ENCODE results near the gene CORO6.

The CORO6 gene

DNA sequence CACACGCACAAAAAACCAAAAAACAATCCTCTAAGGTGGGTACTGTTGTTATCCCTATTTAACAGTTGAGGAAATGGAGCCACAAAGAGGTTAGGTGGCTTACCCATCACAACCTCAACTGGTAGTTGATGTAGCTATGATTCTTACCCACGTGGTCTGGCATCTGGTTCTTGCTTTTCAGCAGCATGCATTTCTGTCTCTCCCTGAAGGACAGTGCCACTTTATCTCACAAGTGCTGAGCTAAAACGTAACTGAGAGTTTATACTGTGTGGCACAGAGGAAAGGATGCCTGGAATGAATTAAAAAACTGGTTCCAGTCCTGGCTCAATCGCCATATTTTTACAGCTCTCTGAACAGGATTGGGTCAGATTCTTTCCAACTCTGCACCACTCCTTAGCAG, 1.9 kb upstream of the CORO6 start:
- TF ChIP-seq, protein P1, sequence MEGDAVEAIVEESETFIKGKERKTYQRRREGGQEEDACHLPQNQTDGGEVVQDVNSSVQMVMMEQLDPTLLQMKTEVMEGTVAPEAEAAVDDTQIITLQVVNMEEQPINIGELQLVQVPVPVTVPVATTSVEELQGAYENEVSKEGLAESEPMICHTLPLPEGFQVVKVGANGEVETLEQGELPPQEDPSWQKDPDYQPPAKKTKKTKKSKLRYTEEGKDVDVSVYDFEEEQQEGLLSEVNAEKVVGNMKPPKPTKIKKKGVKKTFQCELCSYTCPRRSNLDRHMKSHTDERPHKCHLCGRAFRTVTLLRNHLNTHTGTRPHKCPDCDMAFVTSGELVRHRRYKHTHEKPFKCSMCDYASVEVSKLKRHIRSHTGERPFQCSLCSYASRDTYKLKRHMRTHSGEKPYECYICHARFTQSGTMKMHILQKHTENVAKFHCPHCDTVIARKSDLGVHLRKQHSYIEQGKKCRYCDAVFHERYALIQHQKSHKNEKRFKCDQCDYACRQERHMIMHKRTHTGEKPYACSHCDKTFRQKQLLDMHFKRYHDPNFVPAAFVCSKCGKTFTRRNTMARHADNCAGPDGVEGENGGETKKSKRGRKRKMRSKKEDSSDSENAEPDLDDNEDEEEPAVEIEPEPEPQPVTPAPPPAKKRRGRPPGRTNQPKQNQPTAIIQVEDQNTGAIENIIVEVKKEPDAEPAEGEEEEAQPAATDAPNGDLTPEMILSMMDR (IDR thresholded peaks at IDR 0.05; ENCODE audit: low read depth, low read length, missing control alignments), result no peak
- DNase-seq (ENCODE audit: low read depth), result no peak
- H3K4me3 ChIP-seq (ENCODE audit: low read depth, low read length), result no peak overlapping the region

DNA sequence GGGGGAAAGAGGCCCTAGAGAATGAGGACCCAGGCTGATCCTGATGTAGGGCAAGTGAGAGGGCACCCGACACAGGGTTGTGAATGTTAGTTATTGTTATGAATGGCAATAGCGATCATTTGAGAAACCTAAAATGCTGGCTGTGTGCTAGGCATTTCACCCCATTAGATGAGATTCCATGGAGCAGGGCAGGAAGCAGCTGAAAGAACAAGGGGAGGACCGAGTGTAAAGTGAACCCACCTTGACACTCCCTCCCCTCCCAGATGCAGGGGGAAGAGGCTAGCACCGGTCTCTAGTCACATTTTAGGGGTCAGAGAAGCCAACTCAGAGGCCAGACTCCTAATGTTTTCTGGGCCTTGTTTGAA, 553 bp upstream of the CORO6 start:
- TF ChIP-seq, protein P1 (IDR thresholded peaks at IDR 0.05; ENCODE audit: low read depth, low read length, missing control alignments), result no peak
- no peak for DNase-seq (ENCODE audit: low read depth)
- H3K4me3 ChIP-seq (ENCODE audit: low read depth, low read length), result peak overlapping the region; percentile 69

DNA sequence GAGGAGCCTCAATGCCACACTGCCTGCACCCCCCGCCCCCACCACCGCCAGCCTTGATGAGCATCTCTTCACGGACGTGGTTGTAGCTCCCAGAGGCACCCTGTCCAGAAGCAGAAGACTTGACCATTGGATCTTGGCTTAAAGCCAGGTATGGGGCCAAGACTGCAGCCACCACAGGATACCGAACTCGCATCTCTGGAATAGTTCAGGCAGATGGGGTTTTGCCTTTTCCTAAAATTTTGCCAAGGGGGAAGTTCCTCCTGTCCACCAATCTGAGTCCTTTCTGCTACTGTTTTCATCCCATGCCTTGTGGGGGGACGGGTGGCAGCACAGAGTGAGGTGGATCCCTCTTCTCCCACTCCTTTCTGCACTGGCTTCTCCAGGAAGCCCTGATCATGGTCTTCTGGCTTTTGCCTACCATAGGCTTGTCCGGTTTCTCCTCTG, 939 bp downstream of the CORO6 start:
- H3K4me3 ChIP-seq (ENCODE audit: low read depth, low read length), result peak overlapping the region; percentile 69
- DNase-seq (ENCODE audit: low read depth), result no peak
- TF ChIP-seq, protein P1 (IDR thresholded peaks at IDR 0.05; ENCODE audit: low read depth, low read length, missing control alignments), result no peak

DNA sequence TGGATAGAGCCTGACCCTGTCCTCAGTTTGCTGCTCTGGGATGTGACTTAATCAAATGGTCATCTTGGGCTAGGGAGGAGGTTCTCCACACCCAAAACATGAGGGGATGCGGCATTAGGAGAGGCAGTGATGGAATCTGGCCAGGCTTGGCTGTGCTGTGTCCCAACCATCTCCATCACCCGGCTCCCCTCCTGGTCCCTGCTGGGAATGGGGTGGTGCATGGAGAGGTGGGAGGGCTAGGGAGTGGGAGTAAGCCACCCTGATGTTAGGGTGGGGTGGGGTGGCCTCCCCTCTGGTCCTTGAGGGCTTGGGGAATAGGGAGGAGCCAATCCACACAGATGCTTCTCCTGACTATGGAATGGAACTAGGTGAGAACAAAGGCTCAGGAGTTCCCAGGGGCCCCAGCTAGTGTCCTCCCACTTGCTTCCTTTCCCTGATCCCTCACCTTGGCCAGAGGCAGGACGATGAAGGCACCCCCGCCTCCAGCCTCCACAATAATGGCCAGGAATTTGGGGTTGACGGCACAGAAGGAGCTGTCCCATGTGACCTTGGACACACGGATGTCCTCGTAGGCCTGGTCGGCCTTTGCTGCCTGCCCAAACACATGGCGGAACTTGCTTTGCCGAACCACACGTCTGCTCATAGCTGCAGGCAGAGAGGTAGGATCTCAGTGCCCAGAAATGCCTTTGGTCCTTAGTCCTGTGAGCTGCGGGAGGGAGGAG, 1.8 kb downstream of the CORO6 start:
- DNase-seq (ENCODE audit: low read depth), result no peak
- TF ChIP-seq, protein P1 (IDR thresholded peaks at IDR 0.05; ENCODE audit: low read depth, low read length, missing control alignments), result no peak
- no peak overlapping the region for H3K4me3 ChIP-seq (ENCODE audit: low read depth, low read length)

DNA sequence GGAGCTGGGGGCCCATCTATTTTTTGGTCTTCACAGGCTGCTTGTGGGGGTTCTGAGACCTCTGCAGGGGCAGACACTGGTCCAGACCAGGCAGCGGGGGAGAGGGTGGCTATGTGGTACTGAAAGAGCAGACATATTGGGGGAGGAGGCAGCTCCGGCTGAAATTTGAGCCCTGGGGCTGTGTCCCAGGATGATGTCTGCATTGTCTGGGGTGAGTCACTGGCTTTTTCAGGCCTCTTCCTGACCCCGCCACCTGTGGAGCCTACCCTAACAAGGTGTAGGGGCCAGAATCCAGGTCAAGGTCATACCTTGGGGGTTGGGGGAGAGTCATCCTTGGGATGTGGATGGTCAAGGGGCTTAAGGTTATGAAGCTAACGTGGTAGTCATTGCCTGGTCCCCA, 2.4 kb downstream of the CORO6 start:
- H3K4me3 ChIP-seq (ENCODE audit: low read depth, low read length), result no peak overlapping the region
- TF ChIP-seq, protein P1 (IDR thresholded peaks at IDR 0.05; ENCODE audit: low read depth, low read length, missing control alignments), result no peak
- no peak for DNase-seq (ENCODE audit: low read depth)

DNA sequence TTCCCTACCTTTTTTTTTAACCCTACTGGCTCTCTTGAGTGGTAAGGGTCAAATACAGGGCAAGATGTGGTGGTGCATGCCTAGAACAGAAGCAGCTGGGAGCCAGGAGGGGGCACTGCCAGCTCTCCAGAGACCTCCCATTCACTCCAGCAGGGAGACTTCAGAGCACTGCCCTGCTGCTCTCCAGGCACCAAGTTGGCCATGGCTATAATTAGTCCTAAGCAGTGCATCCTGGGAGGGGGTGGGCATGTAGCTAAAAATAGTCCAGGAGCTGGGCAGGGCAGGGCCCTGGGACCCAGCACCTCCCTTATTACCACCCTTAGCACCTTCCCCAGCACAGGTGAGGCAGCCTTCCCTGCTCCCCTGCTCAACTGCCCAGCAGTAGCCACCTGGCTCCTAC, 3.5 kb downstream of the CORO6 start:
- no peak overlapping the region for H3K4me3 ChIP-seq (ENCODE audit: low read depth, low read length)
- TF ChIP-seq, protein P1 (IDR thresholded peaks at IDR 0.05; ENCODE audit: low read depth, low read length, missing control alignments), result peak; percentile 30
- DNase-seq (ENCODE audit: low read depth), result no peak
